Endothelial cell of umbilical vein (primary cell): ENCODE results near the gene BRD2. TPM values are rescaled to one million over a fixed set of nuclear protein-coding genes. Genes with fewer than 3 reads are reported as not detected.

Source experiments
- BruUV-seq: library from RNA; stranded (reverse); fragments of 400-500 nt; replicated peaks from 2 replicates; lab custom pipeline; 2021; lab: Mats Ljungman, UMichigan
- CTCF ChIA-PET: fragments of 300-600, 350-600 bp; sonication (Branson Sonifier 250); formaldehyde crosslinking; loops from one replicate; lab custom pipeline; 2021; ENCODE audit warnings: antibody characterized with exemption, inconsistent platforms; lab: Charles Lee
- POLR2A ChIA-PET: fragments of 300-600, 350-600 bp; sonication (Branson Sonifier 250); formaldehyde crosslinking; loops from one replicate; lab custom pipeline; 2021; ENCODE audit warnings: antibody characterized with exemption, inconsistent platforms; lab: Charles Lee
- DNase-seq: peaks from one replicate; pipeline ENCODE4 v3.0.0-alpha.2; 2011; ENCODE audit warnings: low read depth, low spot score
- FAIRE-seq: peaks from 2 replicates; lab custom pipeline; 2011; peaks lifted over from hg19 to GRCh38; lab: Jason Lieb, UNC
- H2AFZ ChIP-seq: 2 replicates; pipeline ENCODE4 v1.6.0; 2012; ENCODE audit warnings: low read depth, low read length, control low read depth, inconsistent platforms
- H3K27ac ChIP-seq: 2 replicates; pipeline ENCODE4 v1.5.1; 2011; ENCODE audit warnings: low read depth, mild to moderate bottlenecking, control low read depth, low read length, moderate library complexity; ENCODE audit not compliant: insufficient read depth
- H3K27me3 ChIP-seq, 2 experiments: 2 replicates each; pipeline versions ENCODE4 v1.6.0 to v1.6.1; 2011; ENCODE audit warnings: low read length in 2 of 2, mixed read lengths in 1 of 2; ENCODE audit not compliant: control insufficient read depth in 2 of 2, insufficient read depth in 2 of 2
- H3K36me3 ChIP-seq, 2 experiments: 2 replicates in 1 of 2; 3 replicates in 1 of 2; pipeline ENCODE4 v1.5.1; 2011; ENCODE audit warnings: low read length in 2 of 2, mild to moderate bottlenecking in 1 of 2, moderate library complexity in 1 of 2; ENCODE audit not compliant: control insufficient read depth in 2 of 2, insufficient read depth in 2 of 2; ENCODE audit errors: extremely low read depth in 1 of 2
- H3K4me1 ChIP-seq: 3 replicates; pipeline ENCODE4 v1.5.1; 2011; ENCODE audit warnings: mild to moderate bottlenecking, low read length; ENCODE audit not compliant: control insufficient read depth, insufficient read depth; ENCODE audit errors: extremely low read depth
- H3K4me2 ChIP-seq: 2 replicates; pipeline ENCODE4 v1.6.1; 2011; ENCODE audit warnings: low read length, control low read depth, mixed read lengths; ENCODE audit not compliant: insufficient read depth
- H3K4me3 ChIP-seq, 3 experiments: fragments of 200-600 bp in 1 of 3; sonication (generic), shearing (Covaris generic) in 1 of 3; replicated peaks in 1 of 3; 2 replicates each; pipeline ENCODE4 v1.5.1; 2011 to 2016; ENCODE audit warnings: control low read depth in 3 of 3, low read length in 3 of 3, mild to moderate bottlenecking in 2 of 3, inconsistent platforms in 1 of 3, low read depth in 1 of 3, moderate library complexity in 1 of 3; ENCODE audit not compliant: insufficient read depth in 1 of 3
- H3K79me2 ChIP-seq: 2 replicates; pipeline ENCODE4 v1.6.0; 2012; ENCODE audit warnings: low read length, inconsistent platforms; ENCODE audit not compliant: control insufficient read depth, insufficient read depth
- H3K9ac ChIP-seq: replicated peaks from 2 replicates; pipeline ENCODE3; 2011; ENCODE audit warnings: low read length, control low read depth; ENCODE audit not compliant: insufficient read depth; ENCODE audit errors: extremely low read depth
- H3K9me1 ChIP-seq: replicated peaks from 3 replicates; pipeline ENCODE4 v1.6.0; 2011; ENCODE audit warnings: mild to moderate bottlenecking, low read length; ENCODE audit not compliant: control insufficient read depth, insufficient read depth; ENCODE audit errors: extremely low read depth
- H3K9me3 ChIP-seq: replicated peaks from 2 replicates; pipeline ENCODE4 v1.5.1; 2012; ENCODE audit warnings: low read length, inconsistent platforms; ENCODE audit not compliant: control insufficient read depth, insufficient read depth
- H4K20me1 ChIP-seq: replicated peaks from 2 replicates; pipeline ENCODE3; 2011; ENCODE audit warnings: mild to moderate bottlenecking, low read length; ENCODE audit not compliant: control insufficient read depth, insufficient read depth; ENCODE audit errors: extremely low read depth
- EZH2 ChIP-seq: IDR thresholded peaks from 2 replicates; pipeline ENCODE4 v1.6.1; 2012; ENCODE audit warnings: borderline replicate concordance, low read depth, mild to moderate bottlenecking, moderate library complexity, low read length, inconsistent platforms; ENCODE audit not compliant: severe bottlenecking
- JUN ChIP-seq: IDR thresholded peaks from 2 replicates; pipeline ENCODE4 v1.6.1; 2011; ENCODE audit warnings: borderline replicate concordance, low read depth; ENCODE audit not compliant: insufficient read length, insufficient read depth
- MYC ChIP-seq: IDR thresholded peaks from one replicate; pipeline ENCODE4 v1.6.1; 2011; ENCODE audit warnings: mild to moderate bottlenecking, low read depth, low read length
- POLR2A ChIP-seq: IDR thresholded peaks from 2 replicates; pipeline ENCODE4 v1.6.1; 2012; ENCODE audit warnings: low read depth, mild to moderate bottlenecking, control low read depth, low read length
- POLR2AphosphoS5 ChIP-seq: IDR thresholded peaks from 2 replicates; pipeline ENCODE4 v1.6.1; 2012; ENCODE audit warnings: low read depth, mild to moderate bottlenecking, control low read depth, low read length, moderate library complexity; ENCODE audit not compliant: insufficient read depth
- dilution Hi-C: fragments of 300-500 bp; cut with MboI; formaldehyde crosslinking; loops from one replicate; pipeline ENCODE4 v1.15.0; 2019; ENCODE audit warnings: low sequenced_read_pairs; ENCODE audit not compliant: extremely low pct_ligation_motif_present
- intact Hi-C: fragments of 100-400 bp; cut with micrococcal nuclease; formaldehyde crosslinking; loops from one replicate; pipeline ENCODE4 v1.10.0; 2022
- polyA plus RNA-seq, 4 experiments: library from polyadenylated mRNA; depleted of rRNA in 3 of 4; stranded (reverse) in 3 of 4; unstranded in 1 of 4; fragments of >200 nt; gene quantifications; 2 replicates each; pipeline versions ENCODE4 v1.2.1 to v1.2.3, GENCODE V29; 2011 to 2012; ENCODE audit warnings: missing spikeins in 1 of 4
- total RNA-seq: library from RNA; stranded (reverse); gene quantifications from 2 replicates; pipeline ENCODE4 v1.2.3, GENCODE V29; 2021
- TF ChIP-seq, protein P1 (sequence below), 2 donors: IDR thresholded peaks; 1 replicate in 1 of 2; 2 replicates in 1 of 2; pipeline ENCODE4 v1.5.1; 2011; ENCODE audit warnings: low read length in 2 of 2, mild to moderate bottlenecking in 2 of 2, moderate library complexity in 2 of 2, control low read depth in 1 of 2, inconsistent platforms in 1 of 2, low read depth in 1 of 2; ENCODE audit not compliant: insufficient read depth in 1 of 2; ENCODE audit errors: extremely low read depth in 1 of 2

Gene BRD2
- total and polyA plus RNA-seq, 2 donors (not counting 3 experiments of a cell fraction or from before 2014, with no cell fraction given) = 131 to 197 TPM

DNA sequence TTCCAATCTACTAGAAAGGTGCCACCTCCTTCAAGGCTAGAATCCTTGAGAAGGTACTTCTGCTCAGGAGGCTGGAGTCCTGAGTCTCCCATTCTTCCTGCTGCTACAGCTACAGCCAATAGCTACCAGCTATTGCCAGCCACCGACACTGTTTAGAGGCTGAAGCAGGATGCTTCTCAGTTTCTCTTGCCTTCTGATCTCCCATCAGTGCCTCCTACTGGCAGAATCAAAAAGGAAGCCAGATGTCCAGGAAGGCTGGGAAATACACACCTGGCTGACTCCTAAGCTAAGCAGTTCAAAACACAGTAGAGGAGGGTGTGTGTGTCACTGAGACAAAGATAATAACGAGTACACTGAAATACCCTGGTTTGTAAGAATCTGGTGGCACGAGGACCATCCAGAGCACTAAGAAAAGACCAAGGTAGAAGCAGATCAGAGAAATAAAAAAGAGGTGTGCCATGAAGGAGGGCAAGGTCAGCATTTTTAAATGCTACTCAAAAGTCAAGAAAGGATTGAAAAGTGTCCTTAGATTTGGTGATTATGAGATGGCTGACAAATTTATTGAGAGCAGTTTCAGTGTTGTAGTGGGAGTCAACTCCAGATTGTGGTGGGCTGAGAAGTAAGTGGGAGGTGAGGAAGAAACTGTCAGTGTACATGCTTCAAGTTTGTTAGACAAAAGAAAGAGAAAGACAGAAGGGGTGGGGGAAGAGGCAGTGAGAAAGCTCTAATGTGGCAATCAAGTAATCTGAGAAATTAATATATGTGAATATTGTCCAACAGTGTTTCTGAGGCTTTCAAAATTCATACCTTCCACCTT is 13.2 kb upstream of the BRD2 start:
- intact Hi-C loops = no loop called here
- POLR2A ChIA-PET = interaction anchor here (0.6 to 3.8 kb wide), 3 partner anchors 16 to 434 kb away, joined by 3 to 58 read pairs (median 4); no protein-coding TSS in a partner anchor

More for the DNA sequence above, 13.2 kb upstream of the BRD2 start:
- no peak overlapping the region for H3K9ac ChIP-seq
- CTCF ChIA-PET = interaction anchor here (0.6 to 10.8 kb wide), 19 partner anchors 8 to 1201 kb away, joined by 3 to 174 read pairs (median 6); partner anchors contain the start of genes BRD2, HLA-DMB, TAP1 and TAP2
- no peaks in the 10 kb centered on the region for H3K9me3 ChIP-seq
- no peaks in the 10 kb centered on the region for H4K20me1 ChIP-seq
- H3K79me2 ChIP-seq = no peaks in the 10 kb centered on the region
- H3K4me2 ChIP-seq = no peak overlapping the region
- dilution Hi-C loops = no loop called here
- no peaks in the 10 kb centered on the region for H3K9me1 ChIP-seq
- no peak overlapping the region for H3K4me3 ChIP-seq
- H3K4me1 ChIP-seq = no peaks in the 10 kb centered on the region
- H3K27ac ChIP-seq = no peak overlapping the region
- no peaks in the 10 kb centered on the region for H3K36me3 ChIP-seq
- no TSS peak for BruUV-seq
- peak; percentile 73 for FAIRE-seq
- H2AFZ ChIP-seq = no peak overlapping the region
- no peaks in the 10 kb centered on the region for H3K27me3 ChIP-seq
- TF ChIP-seq EZH2 (no peak), MYC (no peak), JUN (no peak), POLR2AphosphoS5 (no peak), POLR2A (no peak)
- TF ChIP-seq, protein P1, sequence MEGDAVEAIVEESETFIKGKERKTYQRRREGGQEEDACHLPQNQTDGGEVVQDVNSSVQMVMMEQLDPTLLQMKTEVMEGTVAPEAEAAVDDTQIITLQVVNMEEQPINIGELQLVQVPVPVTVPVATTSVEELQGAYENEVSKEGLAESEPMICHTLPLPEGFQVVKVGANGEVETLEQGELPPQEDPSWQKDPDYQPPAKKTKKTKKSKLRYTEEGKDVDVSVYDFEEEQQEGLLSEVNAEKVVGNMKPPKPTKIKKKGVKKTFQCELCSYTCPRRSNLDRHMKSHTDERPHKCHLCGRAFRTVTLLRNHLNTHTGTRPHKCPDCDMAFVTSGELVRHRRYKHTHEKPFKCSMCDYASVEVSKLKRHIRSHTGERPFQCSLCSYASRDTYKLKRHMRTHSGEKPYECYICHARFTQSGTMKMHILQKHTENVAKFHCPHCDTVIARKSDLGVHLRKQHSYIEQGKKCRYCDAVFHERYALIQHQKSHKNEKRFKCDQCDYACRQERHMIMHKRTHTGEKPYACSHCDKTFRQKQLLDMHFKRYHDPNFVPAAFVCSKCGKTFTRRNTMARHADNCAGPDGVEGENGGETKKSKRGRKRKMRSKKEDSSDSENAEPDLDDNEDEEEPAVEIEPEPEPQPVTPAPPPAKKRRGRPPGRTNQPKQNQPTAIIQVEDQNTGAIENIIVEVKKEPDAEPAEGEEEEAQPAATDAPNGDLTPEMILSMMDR (IDR thresholded peaks at IDR 0.05; ENCODE audit: extremely low read depth in 1 of 2, insufficient read depth in 1 of 2, low read depth in 1 of 2, low read length in 2 of 2) = peak; percentile 12 to 24
- no peak for DNase-seq
